NCI-H2029 (cell line): ENCODE measurements around the gene ISL2.
"Not testable (repeated sequence)": the region's sequence is repeated elsewhere in the genome, so short reads cannot be mapped to it uniquely, and the experiment has no call there.

Source experiments
- DNase-seq: peaks from one replicate; lab custom pipeline; 2025; lab: John Stamatoyannopoulos, UW

The ISL2 gene

GRCh38 chr15:76336254-76337058, at the start of gene ISL2:
Gene ISL2 (plus strand): TSS chr15:76336773. CDS start chr15:76336884, 111 bp downstream.
- no peak for DNase-seq

GRCh38 chr15:76289582-76289981, 47.0 kb upstream of the ISL2 start:
- DNase-seq = no peak

- no peak for DNase-seq
These were observed 43.2 kb upstream of the ISL2 start for GRCh38 chr15:76293361-76293760.

- not testable (repeated sequence) for DNase-seq
These were observed 42.1 kb upstream of the ISL2 start for GRCh38 chr15:76294463-76294862.

- DNase-seq = no peak
These were observed 39.7 kb upstream of the ISL2 start for GRCh38 chr15:76296849-76297248.

- not testable (repeated sequence) for DNase-seq
These were observed 38.6 kb upstream of the ISL2 start for GRCh38 chr15:76297951-76298350.

GRCh38 chr15:76298986-76299385, 37.6 kb upstream of the ISL2 start:
- no peak for DNase-seq

- DNase-seq = no peak
These were observed 36.8 kb upstream of the ISL2 start for GRCh38 chr15:76299786-76300185.

- DNase-seq = no peak
These were observed 32.7 kb upstream of the ISL2 start for GRCh38 chr15:76303909-76304308.

- no peak for DNase-seq
These were observed 26.8 kb upstream of the ISL2 start for GRCh38 chr15:76309601-76310330.

- DNase-seq = no peak
These were observed 26.0 kb upstream of the ISL2 start for GRCh38 chr15:76310475-76311099.

GRCh38 chr15:76311100-76311953, 25.2 kb upstream of the ISL2 start, which contains the start of gene ETFA:
Gene ETFA (minus strand): TSS chr15:76311469. CDS start chr15:76311388, 81 bp downstream.
- DNase-seq = peak; percentile 88

GRCh38 chr15:76312540-76313174, 23.9 kb upstream of the ISL2 start:
- peak; percentile 78 for DNase-seq

- not testable (repeated sequence) for DNase-seq
These were observed 23.4 kb upstream of the ISL2 start for GRCh38 chr15:76313175-76313567.

- no peak for DNase-seq
These were observed 22.8 kb upstream of the ISL2 start for GRCh38 chr15:76313731-76314130.

- DNase-seq = no peak
These were observed 16.6 kb upstream of the ISL2 start for GRCh38 chr15:76320012-76320411.

GRCh38 chr15:76321171-76321570, 15.4 kb upstream of the ISL2 start:
- DNase-seq = no peak

- DNase-seq = no peak
These were observed 15.0 kb upstream of the ISL2 start for GRCh38 chr15:76321602-76322001.

- DNase-seq = no peak
These were observed 12.5 kb upstream of the ISL2 start for GRCh38 chr15:76324066-76324465.

GRCh38 chr15:76325704-76326103, 10.9 kb upstream of the ISL2 start:
- DNase-seq = no peak
